ENCODE data around the gene FAM25A. TPM values are rescaled to one million over a fixed set of nuclear protein-coding genes. Genes with fewer than 3 reads are reported as not detected.

The FAM25A gene
- total RNA-seq, 1 experiment from 2014 or later: not detected

GRCh38 chr10:87045434-87045938, 25.4 kb downstream of the FAM25A start:
- in situ Hi-C loops (cut with HindIII; ENCODE audit: low pct_unique_long_range_greater_than_20kb, low sequenced_read_pairs): no loop called here
- no peak for DNase-seq (ENCODE audit: low read depth, low spot score)

DNA sequence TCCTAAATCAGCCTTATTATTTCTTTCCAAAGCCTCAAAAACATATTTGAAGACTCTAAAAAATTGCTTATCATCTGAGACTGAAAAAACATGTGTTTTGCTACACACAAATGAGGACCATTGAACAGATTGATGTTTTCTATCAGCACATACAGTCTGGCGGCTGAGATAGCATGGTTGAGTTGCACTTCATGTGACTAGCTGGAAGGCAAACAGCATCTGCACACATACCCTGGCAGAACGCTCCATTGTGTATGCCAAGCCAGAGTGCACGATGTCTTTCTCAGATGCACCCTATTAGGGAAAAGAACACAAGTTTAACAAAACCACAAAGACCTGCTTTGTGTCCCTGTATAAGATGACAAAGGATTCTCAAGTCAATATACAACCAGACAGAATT, 33.0 kb downstream of the FAM25A start:
- in situ Hi-C loops (cut with HindIII; ENCODE audit: low pct_unique_long_range_greater_than_20kb, low sequenced_read_pairs): no loop called here
- DNase-seq (ENCODE audit: low read depth, low spot score): peak; percentile 77

DNA sequence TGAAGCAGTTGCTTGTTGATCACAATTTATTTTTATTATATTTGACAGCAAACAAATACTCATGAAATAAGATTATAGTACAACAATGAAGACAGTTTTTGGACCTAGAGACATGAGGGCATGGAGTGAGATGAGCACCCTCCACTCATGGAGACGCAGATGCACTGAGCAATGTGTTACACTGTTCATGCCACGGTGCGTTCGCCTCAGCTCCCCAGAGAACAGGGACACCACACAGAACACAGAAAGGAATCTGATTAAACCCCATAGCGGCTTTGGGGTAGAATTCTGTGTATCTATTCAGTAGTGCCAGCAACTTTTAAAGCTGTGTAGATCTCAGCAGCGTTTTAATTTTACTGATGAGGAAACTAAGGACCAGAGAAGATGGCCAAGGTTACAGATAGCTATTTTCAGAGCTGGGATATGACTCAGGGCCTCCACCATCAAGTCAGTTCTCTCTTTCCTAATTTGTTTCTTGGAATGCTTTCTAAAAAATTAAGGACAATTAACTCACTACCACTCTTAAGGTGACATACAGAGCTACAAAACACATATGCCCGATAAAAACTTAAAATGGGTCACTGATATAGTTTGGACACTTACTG, 33.6 kb downstream of the FAM25A start:
- in situ Hi-C loops (cut with HindIII; ENCODE audit: low pct_unique_long_range_greater_than_20kb, low sequenced_read_pairs): no loop called here
- no peak for DNase-seq (ENCODE audit: low read depth, low spot score)

DNA sequence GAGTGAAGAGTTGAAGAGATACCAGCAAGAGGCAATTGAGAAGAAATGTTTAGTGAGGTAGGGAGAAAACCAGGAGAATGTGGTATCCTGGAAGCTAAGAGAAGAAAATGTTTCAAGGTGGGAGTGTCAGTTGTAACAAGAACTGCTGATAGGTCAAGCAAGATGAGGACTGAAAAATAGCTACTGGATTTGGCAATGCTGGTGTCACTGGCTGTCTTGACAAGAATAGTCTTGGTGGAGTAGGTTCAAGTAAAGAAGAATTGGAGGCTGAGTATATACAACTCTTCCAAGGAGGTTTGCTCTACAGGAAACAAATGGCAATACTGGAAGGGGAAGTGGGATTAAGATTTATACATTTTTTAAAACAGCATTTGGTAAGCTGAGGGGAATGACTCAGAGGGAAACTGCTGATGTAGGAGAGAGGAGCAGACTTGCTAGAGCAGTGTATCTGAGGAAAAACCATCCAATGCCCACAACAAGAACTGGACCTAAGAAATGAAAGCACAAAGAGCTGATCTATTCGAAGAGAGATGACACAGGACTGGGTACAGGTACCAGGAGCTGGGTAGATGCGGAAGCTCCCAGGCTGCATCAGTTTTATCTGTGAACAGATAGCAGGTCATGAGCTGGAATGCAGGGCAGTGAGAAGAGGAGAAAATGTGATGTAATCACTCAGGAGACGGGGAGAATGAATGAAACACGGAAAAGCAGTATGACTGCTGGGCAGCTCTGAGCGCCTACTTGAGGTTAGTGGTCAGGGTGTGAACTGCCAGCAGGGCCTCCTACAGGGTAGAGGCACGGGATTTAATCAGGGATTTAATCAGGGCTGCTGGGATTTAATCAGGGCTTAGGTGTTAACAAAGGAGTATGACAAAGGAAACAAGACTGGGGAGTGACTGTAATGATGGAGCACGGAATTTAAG, 34.5 kb downstream of the FAM25A start:
- in situ Hi-C loops (cut with HindIII; ENCODE audit: low pct_unique_long_range_greater_than_20kb, low sequenced_read_pairs): no loop called here
- peak; percentile 3 for DNase-seq (ENCODE audit: low read depth, low spot score)

DNA sequence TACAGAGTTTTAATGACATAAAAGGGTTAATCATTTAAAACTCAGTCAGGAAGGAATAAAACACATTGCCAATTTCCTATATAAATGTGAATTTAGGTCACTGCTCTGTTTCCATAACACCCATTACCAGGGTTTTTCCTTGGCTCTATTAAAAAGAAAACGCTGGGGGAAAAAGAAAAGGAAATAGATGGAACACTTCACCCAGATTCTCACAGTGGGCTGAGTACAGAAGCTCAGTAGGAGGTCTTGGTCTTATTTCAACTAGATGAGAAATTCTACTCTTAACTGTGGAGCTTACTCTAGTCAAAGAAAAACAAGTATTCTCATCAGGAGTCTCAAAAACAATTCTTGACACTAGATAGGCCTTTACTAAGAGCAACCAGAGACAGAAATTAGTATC, 38.1 kb downstream of the FAM25A start:
- in situ Hi-C loops (cut with HindIII; ENCODE audit: low pct_unique_long_range_greater_than_20kb, low sequenced_read_pairs): no loop called here
- no peak for DNase-seq (ENCODE audit: low read depth, low spot score)

- in situ Hi-C loops (cut with HindIII; ENCODE audit: low pct_unique_long_range_greater_than_20kb, low sequenced_read_pairs): no loop called here
- DNase-seq (ENCODE audit: low read depth, low spot score): no peak
These were observed 39.3 kb downstream of the FAM25A start for GRCh38 chr10:87059401-87059800.

DNA sequence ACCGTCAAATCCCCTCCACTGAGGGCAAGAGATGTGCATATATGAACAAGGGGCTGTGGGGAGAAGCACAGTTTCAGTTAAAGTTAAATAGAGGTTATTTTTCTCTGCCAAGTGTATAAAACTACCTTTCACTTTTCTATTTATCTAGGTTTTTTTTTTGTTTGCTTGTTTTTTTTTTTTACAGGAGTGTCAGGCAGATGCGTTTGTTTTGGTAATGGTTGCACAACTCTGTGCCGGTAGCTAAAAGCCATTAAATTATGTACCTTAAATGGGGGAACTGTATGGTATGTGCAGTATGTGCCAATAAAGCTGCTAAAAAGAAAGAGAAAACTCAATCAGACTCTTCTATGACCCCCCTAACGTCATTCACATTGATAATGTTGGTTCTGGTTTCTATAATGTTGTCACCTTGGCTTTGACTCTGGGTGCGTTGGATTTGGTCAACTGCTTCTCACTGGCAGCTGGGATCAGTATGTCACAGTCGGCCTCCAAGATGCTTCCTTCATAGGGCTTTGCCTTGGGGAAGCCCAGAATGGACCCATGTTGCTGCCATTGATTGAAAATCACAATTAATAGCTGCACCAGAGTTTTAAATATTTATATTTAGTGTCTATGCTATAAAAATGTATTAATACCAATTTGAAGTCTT, 40.3 kb downstream of the FAM25A start:
- in situ Hi-C loops (cut with HindIII; ENCODE audit: low pct_unique_long_range_greater_than_20kb, low sequenced_read_pairs): no loop called here
- no peak for DNase-seq (ENCODE audit: low read depth, low spot score)

DNA sequence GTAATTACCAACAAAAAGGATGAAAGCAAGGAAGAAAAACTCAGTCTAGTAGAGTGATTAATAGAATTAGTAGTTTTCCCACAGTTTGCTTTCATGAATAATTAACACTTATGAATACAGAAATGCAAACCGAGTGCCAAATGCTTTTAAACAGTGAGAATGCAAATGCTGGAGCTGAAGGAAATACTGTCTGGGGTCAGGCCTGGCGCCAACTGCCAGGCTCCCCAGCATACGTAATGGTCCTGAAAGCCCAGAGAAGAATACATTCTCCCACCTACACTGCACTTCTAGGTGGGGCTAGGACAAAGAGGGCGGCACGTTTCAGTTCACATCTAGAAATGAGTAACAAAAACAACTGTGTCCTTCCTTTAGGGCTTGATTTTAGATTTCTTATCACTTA, 44.6 kb downstream of the FAM25A start:
- no peak for DNase-seq (ENCODE audit: low read depth, low spot score)
- in situ Hi-C loops (cut with HindIII; ENCODE audit: low pct_unique_long_range_greater_than_20kb, low sequenced_read_pairs): no loop called here

DNA sequence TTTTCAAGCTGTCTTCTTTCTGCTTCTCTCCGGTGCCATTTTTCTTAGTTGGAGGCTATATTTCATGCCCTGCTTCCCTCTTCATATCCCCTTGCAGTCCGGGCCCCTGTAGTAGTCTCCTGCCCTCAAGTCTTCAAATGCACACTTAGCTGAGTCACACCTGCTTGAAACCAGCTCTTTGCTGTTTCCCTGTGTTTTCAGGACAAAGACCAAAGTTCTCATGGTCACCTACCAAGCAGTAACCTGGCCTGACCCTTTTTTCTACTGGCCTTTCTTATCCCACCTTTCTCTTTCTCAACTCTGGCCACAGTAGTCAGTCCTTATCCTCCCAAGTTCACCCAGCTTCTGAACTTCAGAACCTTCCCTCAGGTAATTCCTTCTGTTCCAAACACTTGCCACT, 46.1 kb downstream of the FAM25A start:
- DNase-seq (ENCODE audit: low read depth, low spot score): no peak
- in situ Hi-C loops (cut with HindIII; ENCODE audit: low pct_unique_long_range_greater_than_20kb, low sequenced_read_pairs): no loop called here

- DNase-seq (ENCODE audit: low read depth, low spot score): no peak
- in situ Hi-C loops (cut with HindIII; ENCODE audit: low pct_unique_long_range_greater_than_20kb, low sequenced_read_pairs): no loop called here
These were observed 46.8 kb downstream of the FAM25A start for GRCh38 chr10:87066865-87067264.

DNA sequence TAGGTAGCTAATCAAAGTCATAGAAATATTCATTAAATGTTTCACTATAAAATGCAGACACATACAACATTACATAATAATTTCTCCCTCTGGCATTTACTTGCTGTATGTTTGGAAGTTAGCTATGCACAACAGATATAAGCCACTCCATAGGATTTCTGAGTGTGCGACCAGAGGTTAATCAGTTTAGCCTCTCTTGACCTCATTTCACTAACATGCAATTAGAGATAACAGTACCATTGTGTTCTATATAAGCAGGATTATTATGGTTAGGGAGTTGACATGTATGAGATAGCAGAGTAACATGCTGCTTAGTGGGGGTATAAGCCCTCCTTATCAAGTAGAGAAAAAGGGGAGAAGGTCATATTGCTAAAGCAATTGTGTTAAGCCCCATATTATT, 48.2 kb downstream of the FAM25A start:
- in situ Hi-C loops (cut with HindIII; ENCODE audit: low pct_unique_long_range_greater_than_20kb, low sequenced_read_pairs): no loop called here
- DNase-seq (ENCODE audit: low read depth, low spot score): no peak

GRCh38 chr10:87072449-87072848, 52.4 kb downstream of the FAM25A start:
- in situ Hi-C loops (cut with HindIII; ENCODE audit: low pct_unique_long_range_greater_than_20kb, low sequenced_read_pairs): no loop called here
- DNase-seq (ENCODE audit: low read depth, low spot score): no peak

Small RNAs within 50 kb of the gene (small RNA-seq; reads per million reads assigned to genes)
- gene AL136982.5: 0 reads per million in 2 experiments
- gene BMS1P3: 0 reads per million in 2 experiments
- 0 reads per million in 2 experiments for gene FAM25A
- gene RNU6-529P: 0 reads per million in 2 experiments

Other genes with a start within 250 kb of the FAM25A start
- 0.08 TPM in 1 of 2 replicates, not detected in the other for gene MMRN2, start 62.7 kb upstream of the FAM25A start, total RNA-seq (2014; rRNA removed; shearing (Covaris generic))
- gene SNCG, start 61.7 kb upstream of the FAM25A start, total RNA-seq (2014; rRNA removed; shearing (Covaris generic)): 0.83 TPM in 1 of 2 replicates, not detected in the other
- gene ADIRF, start 51.8 kb upstream of the FAM25A start, total RNA-seq (2014; rRNA removed; shearing (Covaris generic)): not detected in 2 replicates
- gene GLUD1, start 74.5 kb downstream of the FAM25A start, total RNA-seq (2014; rRNA removed; shearing (Covaris generic)): 110 and 122 TPM in 2 replicates
- gene SHLD2, start 74.9 kb downstream of the FAM25A start, total RNA-seq (2014; rRNA removed; shearing (Covaris generic)): 32.0 and 32.6 TPM in 2 replicates
- 0.11 and 0.67 TPM in 2 replicates for gene NUTM2A, start 205.2 kb downstream of the FAM25A start, total RNA-seq (2014; rRNA removed; shearing (Covaris generic))